T-helper 17 cell (primary cell): Measurements from ENCODE around the gene RTL10. TPM values are rescaled to one million over a fixed set of nuclear protein-coding genes. Genes with fewer than 3 reads are reported as not detected.
"Not testable (repeated sequence)": the region's sequence is repeated elsewhere in the genome, so short reads cannot be mapped to it uniquely, and the experiment has no call there.

Experiments
- ATAC-seq: fragments of 150-1000 bp; cut with Tn5 transposase; 2 replicates; pipeline ENCODE4 v1.10.0; 2021; ENCODE audit warnings: mild to moderate bottlenecking, moderate library complexity
- DNase-seq, 3 donors: peaks; one replicate each; pipeline versions ENCODE4 v3.0.0 to v3.0.0-alpha.2; 2020 to 2021
- H3K9me3 ChIP-seq: one replicate; pipeline ENCODE4 v1.7.0; 2013; ENCODE audit warnings: low read length, mild to moderate bottlenecking; ENCODE audit not compliant: control insufficient read depth, poor library complexity, severe bottlenecking
- H3K27ac Mint-ChIP-seq: one replicate; pipeline ENCODE4 v1.8.0; 2022; ENCODE audit warnings: mild to moderate bottlenecking, moderate library complexity, mixed read lengths
- H3K27me3 Mint-ChIP-seq: one replicate; pipeline ENCODE4 v1.8.0; 2022; ENCODE audit warnings: mixed read lengths
- H3K36me3 Mint-ChIP-seq: one replicate; pipeline ENCODE4 v1.8.0; 2022; ENCODE audit warnings: low read depth, mixed read lengths
- H3K4me1 Mint-ChIP-seq: one replicate; pipeline ENCODE4 v1.8.0; 2022; ENCODE audit warnings: mild to moderate bottlenecking, mixed read lengths
- H3K4me3 Mint-ChIP-seq: one replicate; pipeline ENCODE4 v1.8.0; 2022; ENCODE audit warnings: mild to moderate bottlenecking, moderate library complexity, mixed read lengths
- total RNA-seq, 4 donors: library from RNA in 2 of 4; stranded (reverse) in 2 of 4; gene quantifications; one replicate each; pipeline ENCODE4 v1.2.3 and lab custom pipeline; 2022 to 2026

The RTL10 gene
- total RNA-seq, 2 donors from 2014 or later = 12.4 to 13.1 TPM

DNA sequence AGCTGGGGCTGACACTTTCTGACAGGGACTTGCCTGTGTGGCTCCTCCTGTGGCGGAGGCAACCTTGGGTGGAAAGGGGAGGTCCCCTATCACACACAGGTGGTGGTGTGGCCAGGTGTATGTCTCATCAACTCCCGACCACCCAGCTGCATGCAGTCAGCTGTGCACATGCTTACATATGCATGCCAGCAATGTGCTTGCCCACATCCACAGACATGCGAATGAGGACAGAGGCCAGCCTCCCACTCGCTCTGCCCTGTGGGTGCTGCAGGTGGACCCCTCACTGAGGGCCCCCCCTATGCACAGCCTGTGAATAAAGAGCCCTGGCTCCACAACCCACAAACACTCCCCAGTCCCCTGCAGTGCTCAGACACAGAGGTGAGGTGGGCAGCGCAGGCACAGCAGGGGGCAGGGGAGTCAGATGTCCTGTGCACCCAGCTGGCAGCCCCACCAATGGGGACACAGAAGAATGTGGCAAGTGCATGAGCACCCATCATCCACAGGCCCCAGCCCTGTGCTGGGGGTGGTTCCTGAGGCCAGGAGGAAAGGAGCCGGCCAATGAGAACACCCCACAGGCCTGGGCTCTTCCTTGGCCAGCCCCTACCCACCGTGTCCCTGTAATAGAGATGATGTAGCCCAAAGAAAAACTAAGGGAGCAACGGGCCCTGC, 9.5 kb downstream of the RTL10 start:
- H3K9me3 ChIP-seq = no peaks in the 10 kb centered on the region
- DNase-seq (no peak), ATAC-seq (no peak)
- H3K36me3 Mint-ChIP-seq = no peaks in the 10 kb centered on the region
- H3K4me3 Mint-ChIP-seq = peak overlapping the region; percentile 41
- H3K27me3 Mint-ChIP-seq = no peaks in the 10 kb centered on the region
- H3K27ac Mint-ChIP-seq = no peak overlapping the region
- peaks cover 15% of the 10 kb centered on the region for H3K4me1 Mint-ChIP-seq

DNA sequence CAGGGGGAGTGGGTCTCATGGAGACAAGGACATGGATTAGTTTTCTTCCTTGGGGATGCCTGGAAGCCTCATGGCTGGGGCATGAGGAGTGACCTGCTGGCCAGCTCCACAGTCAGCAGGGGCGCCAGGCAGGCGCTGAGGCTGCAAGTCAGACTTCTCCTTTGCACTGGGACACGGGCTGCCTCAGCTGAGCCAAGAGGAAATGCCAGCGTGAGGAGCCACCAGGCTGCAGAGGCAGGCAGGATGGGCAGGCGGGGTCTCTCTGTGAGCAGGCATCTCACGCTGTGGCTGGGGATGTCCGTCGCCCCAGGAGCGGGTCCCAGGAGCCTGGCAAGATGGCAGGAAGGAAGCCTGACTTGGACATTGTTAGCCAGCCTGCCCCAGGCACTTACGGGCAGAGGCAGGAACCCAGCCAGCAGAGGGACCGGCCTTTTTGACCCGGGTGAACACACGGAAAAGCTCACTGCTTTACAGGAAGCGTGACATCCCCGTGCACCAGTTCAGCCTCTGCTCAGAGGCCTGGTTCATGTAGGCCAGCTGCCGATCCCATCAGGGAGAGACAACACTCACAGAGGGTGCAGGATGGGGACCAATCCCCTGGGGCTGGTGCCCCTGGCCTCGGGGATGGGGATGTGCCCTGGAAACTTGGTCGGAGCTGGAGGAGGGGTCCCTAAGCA, 10.2 kb downstream of the RTL10 start:
- peak; percentile 57 for ATAC-seq
- H3K9me3 ChIP-seq = no peaks in the 10 kb centered on the region
- Mint-ChIP-seq H3K27me3 (no peaks in the 10 kb centered on the region), H3K27ac (no peak overlapping the region), H3K4me3 (peak overlapping the region; percentile 41), H3K4me1 (peaks cover 13% of the 10 kb centered on the region), H3K36me3 (no peaks in the 10 kb centered on the region)
- DNase-seq = no peak

DNA sequence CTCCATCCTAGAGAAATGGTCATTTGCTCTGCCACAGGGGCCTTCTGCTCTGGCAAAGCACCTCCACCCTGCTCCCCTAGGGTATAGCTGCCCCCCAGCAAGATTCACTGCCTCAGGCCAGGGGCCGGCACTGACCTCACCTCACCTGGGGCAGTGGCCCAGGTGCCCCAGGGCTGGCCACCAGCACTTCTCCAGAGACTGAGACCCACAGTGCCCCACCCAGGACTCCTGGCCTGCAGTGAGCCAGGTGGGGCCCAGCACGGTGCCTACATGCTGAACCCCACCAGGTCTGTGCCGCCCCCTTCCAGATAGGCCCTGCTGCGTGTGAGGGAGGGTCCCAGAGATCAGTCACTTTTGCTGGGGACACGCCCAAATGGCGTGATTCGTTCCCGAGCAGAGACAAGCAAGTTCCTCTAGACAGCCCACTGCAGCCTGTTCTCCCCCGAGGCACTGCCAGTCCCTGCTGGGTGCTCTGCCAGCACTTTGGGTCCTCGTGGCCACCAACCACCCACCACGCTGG, 10.8 kb downstream of the RTL10 start:
- H3K9me3 ChIP-seq = no peaks in the 10 kb centered on the region
- Mint-ChIP-seq H3K4me1 (peaks cover 13% of the 10 kb centered on the region), H3K4me3 (peak overlapping the region; percentile 41), H3K27me3 (no peaks in the 10 kb centered on the region), H3K27ac (no peak overlapping the region), H3K36me3 (no peaks in the 10 kb centered on the region)
- DNase-seq (no peak), ATAC-seq (no peak)

DNA sequence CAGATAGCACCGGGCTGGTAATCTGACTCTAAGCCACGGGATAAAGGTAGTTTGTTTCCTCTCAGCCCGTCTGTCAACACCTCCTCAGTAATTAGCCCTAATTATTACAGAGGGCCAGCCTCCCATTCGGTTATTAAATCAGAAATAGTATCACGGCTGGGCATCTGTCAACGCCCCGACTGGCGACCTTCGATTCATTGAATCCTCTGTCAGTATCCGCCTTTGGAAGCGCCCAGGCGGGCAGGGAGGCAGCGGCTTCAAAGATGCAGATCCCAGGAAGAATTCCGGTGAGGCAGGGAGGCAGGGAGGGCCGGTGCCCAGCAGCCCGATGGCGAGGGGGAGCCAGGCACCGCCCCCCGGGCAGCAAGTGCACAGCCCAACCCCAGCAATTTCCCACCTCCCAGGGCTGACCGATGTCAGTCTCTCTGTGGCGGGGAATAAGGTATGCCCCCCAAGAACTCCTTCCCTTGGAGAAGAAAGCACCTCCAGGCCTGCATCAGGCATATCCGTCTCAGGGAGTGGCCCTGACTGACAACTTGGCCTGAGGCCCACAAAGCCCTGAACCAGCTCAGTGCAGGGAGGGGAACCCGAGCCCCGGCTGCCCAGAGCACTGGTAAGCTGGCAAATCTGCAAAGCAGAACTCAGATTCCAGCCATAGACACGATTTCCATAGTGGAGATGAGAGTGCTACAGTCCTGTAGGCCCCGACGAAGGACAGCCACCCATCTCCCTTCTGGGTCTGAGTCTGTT, 11.4 kb downstream of the RTL10 start:
- ATAC-seq = no peak
- Mint-ChIP-seq H3K27me3 (no peaks in the 10 kb centered on the region), H3K27ac (no peak overlapping the region), H3K4me1 (peaks cover 11% of the 10 kb centered on the region), H3K36me3 (no peaks in the 10 kb centered on the region), H3K4me3 (no peak overlapping the region)
- H3K9me3 ChIP-seq = no peaks in the 10 kb centered on the region
- no peak for DNase-seq

DNA sequence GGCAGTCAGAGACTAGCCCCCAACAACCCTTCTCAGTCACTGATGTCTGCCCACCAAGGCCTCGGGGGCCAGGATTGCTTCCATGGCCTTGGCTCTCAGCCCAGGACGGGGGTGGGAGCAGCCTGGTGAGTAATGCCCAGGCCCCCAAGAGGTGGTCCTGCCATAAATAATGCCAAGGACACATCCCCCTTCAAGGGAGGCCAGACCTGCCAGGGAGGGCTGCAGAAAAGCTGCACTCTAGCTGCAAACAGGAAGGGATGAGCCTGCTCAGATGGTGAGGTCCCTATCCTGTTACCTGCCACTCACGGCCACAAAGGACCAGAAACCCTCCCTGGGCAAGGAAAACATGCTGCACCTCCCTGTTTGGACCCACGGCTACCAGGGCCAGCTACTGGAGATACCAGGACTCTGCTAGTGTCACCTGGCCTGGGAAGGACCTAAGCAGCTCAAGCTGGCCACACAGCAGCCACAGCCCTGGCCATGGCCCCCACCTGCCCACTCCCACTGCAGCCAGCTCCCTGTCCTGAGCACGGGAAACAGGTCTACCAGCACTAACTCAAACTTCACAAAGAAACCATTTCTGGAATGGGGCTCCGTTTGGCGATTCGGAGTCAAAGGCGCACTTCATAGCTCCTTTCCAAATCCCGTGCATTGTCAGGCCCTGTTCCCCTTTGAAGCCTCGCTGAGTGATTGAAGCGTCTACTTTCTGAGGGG, 12.1 kb downstream of the RTL10 start:
- no peak for ATAC-seq
- no peak overlapping the region for H3K27ac Mint-ChIP-seq
- no peaks in the 10 kb centered on the region for H3K36me3 Mint-ChIP-seq
- H3K9me3 ChIP-seq = no peaks in the 10 kb centered on the region
- no peak overlapping the region for H3K4me3 Mint-ChIP-seq
- DNase-seq = no peak
- H3K27me3 Mint-ChIP-seq = no peaks in the 10 kb centered on the region
- H3K4me1 Mint-ChIP-seq = peaks cover 11% of the 10 kb centered on the region

DNA sequence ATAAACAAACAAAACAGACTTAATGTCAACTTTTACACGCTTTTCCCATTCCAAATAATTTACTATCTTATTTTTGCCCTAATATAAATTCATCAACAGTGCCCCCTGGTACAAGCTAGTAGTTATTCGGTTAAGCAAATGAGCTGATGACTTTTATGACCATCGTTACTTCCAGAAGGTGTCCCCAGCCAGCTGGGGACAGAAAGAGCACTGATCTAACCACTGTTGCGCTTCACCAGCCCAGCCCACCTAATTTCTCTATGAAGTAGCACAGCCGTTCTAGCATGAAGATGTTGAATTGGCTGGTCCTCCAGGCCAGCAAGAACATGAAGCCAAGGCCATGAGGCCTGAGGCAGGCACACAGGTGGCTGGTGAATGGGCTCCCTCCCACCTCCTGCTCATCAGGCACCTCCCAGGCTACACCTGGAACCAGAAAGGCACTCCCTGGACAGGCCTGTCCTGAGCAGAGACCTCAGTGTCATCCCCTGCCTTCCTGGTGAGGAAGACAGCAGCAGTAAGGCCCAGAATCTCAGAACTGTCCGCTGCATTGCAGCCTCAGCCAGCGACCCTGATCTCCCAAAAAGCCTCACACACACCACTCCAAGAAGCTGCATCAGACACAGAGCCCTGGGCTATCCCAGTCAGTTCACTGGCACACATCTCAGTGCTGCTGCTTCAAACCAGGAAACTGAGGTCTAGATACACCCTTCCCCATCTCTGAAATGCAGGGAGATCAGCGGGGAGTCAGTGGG, 12.9 kb downstream of the RTL10 start:
- DNase-seq (no peak), ATAC-seq (no peak)
- peaks cover 11% of the 10 kb centered on the region for H3K4me1 Mint-ChIP-seq
- H3K27ac Mint-ChIP-seq = no peak overlapping the region
- no peaks in the 10 kb centered on the region for H3K36me3 Mint-ChIP-seq
- H3K4me3 Mint-ChIP-seq = no peak overlapping the region
- no peaks in the 10 kb centered on the region for H3K27me3 Mint-ChIP-seq
- H3K9me3 ChIP-seq = no peaks in the 10 kb centered on the region

DNA sequence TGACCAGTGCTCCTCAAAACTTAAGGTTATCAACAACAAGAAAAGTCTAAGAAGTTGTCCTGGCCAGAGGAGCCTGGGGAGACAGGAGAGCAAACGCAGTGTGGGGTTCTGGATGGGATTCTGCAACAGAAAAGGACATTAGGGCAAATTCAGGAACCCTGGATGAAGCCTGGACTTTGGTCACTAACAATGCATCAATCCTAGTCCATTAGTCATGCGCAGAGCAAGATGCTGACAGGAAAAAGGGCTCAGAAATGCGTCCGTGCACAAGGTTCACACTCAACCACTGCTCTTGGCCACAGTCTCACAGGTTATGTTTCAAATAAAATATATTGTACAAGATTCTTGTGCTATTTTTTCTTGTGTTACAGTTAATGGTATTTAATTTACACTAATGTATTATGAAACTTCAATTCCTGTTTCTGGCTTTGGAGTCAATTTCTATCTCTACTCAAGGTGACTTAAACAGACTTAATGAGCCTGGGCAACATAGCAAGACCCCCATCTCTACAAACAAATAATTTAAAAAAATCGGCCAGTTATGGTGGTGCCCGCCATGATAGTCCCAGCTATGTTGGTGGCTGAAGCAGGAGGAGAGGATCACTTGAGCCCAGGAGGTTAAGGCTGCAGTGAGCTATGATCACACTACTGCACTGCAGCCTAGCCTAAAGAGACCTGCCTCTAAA, 13.6 kb downstream of the RTL10 start:
- DNase-seq (no peak), ATAC-seq (no peak)
- no peaks in the 10 kb centered on the region for H3K36me3 Mint-ChIP-seq
- H3K27me3 Mint-ChIP-seq = no peaks in the 10 kb centered on the region
- H3K4me1 Mint-ChIP-seq = peaks cover 16% of the 10 kb centered on the region
- no peak overlapping the region for H3K27ac Mint-ChIP-seq
- H3K9me3 ChIP-seq = no peaks in the 10 kb centered on the region
- H3K4me3 Mint-ChIP-seq = no peak overlapping the region

DNA sequence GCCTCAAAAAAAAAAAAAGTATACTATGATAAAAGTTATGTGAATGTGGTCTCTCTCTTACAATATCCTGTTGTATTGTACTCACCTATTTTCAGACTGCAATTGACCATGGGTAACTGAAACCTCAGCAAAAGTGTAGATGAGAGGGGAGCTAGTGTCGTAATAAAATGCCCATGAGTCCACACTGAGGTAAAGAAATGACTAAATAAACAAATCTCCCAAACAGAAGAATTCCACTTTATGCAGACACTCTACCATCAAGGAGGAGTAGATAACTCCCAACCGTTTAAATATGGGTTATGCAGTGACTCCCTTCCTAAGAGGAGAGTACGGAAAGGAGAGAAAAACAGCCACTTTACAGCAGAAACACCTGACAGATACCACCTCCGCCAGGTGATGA, 14.6 kb downstream of the RTL10 start:
- H3K4me3 Mint-ChIP-seq = no peak overlapping the region
- no peak for DNase-seq
- peaks cover 21% of the 10 kb centered on the region for H3K4me1 Mint-ChIP-seq
- H3K27me3 Mint-ChIP-seq = no peaks in the 10 kb centered on the region
- no peaks in the 10 kb centered on the region for H3K9me3 ChIP-seq
- peak overlapping the region; percentile 19 for H3K27ac Mint-ChIP-seq
- no peak for ATAC-seq
- no peaks in the 10 kb centered on the region for H3K36me3 Mint-ChIP-seq

DNA sequence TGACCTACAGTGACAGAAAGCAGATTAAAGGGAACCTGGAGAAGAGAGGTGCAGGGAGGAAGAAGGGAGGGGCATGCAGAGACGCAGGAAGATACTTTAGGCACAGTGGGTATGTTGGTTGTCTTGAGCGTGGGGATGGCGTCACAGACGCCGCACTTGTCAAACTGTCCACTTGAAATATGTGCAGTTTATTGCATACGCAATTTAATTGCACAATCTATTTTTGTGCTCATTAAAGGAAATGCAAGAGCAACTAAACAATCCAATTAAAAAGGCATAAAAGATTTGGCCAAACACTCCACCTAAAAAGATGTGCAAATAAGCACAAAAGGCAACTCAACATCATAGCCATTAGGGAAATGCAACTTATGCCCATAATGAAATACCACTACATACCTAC, 16.8 kb downstream of the RTL10 start:
- no peaks in the 10 kb centered on the region for H3K36me3 Mint-ChIP-seq
- H3K9me3 ChIP-seq = no peaks in the 10 kb centered on the region
- no peak for DNase-seq
- H3K4me3 Mint-ChIP-seq = no peak overlapping the region
- ATAC-seq = no peak
- H3K4me1 Mint-ChIP-seq = peaks cover 22% of the 10 kb centered on the region
- H3K27ac Mint-ChIP-seq = no peak overlapping the region
- no peaks in the 10 kb centered on the region for H3K27me3 Mint-ChIP-seq

DNA sequence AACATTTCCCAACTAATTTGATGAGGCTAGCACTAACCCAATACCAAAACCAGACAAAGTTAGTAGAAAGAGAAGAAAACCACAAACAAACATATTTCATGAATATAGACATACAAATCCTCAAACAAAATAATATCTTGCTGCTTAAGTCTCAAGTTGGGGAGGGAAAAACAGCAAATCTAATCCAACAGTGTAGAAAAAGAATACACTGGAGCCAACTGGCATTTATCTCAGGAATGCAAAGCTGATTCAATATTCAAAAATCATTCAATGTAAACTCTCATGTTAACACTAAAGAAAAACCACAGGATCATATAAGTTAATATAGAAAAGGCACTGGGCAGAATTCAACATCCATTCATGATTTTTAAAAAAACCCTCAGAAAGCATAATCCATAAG, 18.2 kb downstream of the RTL10 start:
- Mint-ChIP-seq H3K4me1 (peaks cover 19% of the 10 kb centered on the region), H3K27me3 (no peaks in the 10 kb centered on the region), H3K4me3 (no peak overlapping the region), H3K27ac (peak overlapping the region; percentile 75), H3K36me3 (no peaks in the 10 kb centered on the region)
- DNase-seq (no peak), ATAC-seq (no peak)
- no peaks in the 10 kb centered on the region for H3K9me3 ChIP-seq

DNA sequence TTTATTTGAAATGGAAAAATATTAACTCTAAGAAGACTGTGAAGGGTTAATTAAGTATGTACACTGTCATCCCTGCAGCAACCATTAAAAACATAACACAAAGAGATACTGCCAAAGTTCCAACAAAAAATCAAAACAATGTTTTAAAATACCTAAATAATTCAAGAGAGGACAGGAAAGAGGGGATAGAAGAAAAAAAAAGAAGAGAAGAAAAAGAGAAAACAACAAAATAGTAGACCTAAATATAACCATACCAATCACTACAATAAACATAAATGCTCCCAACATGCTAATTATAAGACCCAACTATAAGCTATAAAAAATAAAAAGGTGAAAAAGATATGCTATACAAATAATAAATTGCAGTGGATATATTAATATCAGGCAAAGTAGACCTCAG, 20.1 kb downstream of the RTL10 start:
- H3K36me3 Mint-ChIP-seq = no peaks in the 10 kb centered on the region
- no peak overlapping the region for H3K4me3 Mint-ChIP-seq
- peak overlapping the region; percentile 75 for H3K27ac Mint-ChIP-seq

DNA sequence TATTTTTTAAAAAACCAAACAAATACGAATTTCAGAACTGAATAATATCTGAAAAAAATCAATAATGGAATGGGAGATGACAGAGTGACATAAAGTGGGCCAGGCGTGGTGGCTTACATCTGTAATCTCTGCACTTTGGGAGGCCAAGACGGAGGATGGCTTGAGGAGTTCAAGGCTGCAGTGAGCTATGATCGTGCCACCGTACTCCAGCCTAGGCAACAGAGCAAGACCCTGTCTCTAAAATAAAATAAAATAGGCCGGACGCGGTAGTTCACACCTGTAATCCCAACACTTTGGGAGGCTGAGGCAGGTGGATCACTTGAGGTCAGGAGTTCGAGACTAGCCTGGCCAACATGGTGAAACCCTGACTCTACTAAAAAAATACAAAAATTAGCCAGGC, 21.3 kb downstream of the RTL10 start:
- not testable (repeated sequence) for ATAC-seq, H3K27me3 Mint-ChIP-seq, DNase-seq, H3K9me3 ChIP-seq, H3K27ac Mint-ChIP-seq, H3K4me3 Mint-ChIP-seq, H3K36me3 Mint-ChIP-seq
- H3K4me1 Mint-ChIP-seq = peaks cover 16% of the 10 kb centered on the region

More for the DNA sequence above, 20.1 kb downstream of the RTL10 start:
- ATAC-seq (no peak), DNase-seq (no peak)
- Mint-ChIP-seq H3K4me1 (peaks cover 19% of the 10 kb centered on the region), H3K27me3 (no peaks in the 10 kb centered on the region)
- H3K9me3 ChIP-seq = no peaks in the 10 kb centered on the region
